NT2/D1 (cell line): ENCODE measurements around the gene TARBP2.

Experiments
- SUZ12 ChIP-seq: IDR thresholded peaks from 2 replicates; pipeline ENCODE4 v1.6.1; 2011; ENCODE audit not compliant: insufficient read length, insufficient read depth; ENCODE audit errors: extremely low read depth
- YY1 ChIP-seq: IDR thresholded peaks from 2 replicates; pipeline ENCODE4 v1.6.1; 2011; ENCODE audit not compliant: insufficient read length, insufficient read depth
- ZNF274 ChIP-seq: IDR thresholded peaks from 2 replicates; pipeline ENCODE4 v1.6.1; 2011; ENCODE audit warnings: mild to moderate bottlenecking, low read depth, low read length

DNA sequence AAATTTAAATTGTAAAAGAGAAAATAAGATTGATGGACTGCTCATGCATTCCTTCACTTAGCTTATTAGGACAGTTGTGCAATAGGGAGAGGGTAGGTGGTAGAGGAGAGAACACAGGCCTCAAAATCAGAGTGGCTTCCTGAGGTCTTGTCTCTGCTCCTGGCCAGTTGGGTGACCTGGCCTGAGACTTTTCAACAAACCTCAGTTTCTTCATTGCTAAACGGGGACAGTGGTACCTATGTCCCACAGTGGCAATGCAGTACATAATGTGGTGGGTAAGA lies 4.4 kb upstream of the TARBP2 start:
- TF ChIP-seq ZNF274 (no peak), YY1 (no peak), SUZ12 (no peak)
